ENCODE results near the gene CCPG1.

CCPG1 gene

DNA sequence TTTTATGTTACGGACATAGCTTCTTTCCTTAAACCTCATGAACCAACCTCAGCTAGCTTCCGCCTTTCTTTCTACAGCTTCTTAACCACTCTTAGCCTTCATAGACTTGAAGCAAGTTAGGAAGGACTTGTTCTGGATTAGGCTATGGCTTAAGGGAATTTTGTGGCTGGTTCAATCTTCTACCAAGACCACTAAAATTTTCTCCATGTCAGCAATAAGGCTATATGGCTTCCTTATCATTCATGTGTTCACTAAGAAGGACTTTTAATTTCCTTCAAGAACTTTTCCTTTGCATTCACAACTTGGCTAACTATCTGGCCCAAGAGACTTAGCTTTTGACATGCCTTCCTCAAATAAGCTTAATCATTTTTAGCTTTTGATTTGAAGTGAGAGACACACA, 24.5 kb downstream of the CCPG1 start:
- DNase-seq = no peak

DNA sequence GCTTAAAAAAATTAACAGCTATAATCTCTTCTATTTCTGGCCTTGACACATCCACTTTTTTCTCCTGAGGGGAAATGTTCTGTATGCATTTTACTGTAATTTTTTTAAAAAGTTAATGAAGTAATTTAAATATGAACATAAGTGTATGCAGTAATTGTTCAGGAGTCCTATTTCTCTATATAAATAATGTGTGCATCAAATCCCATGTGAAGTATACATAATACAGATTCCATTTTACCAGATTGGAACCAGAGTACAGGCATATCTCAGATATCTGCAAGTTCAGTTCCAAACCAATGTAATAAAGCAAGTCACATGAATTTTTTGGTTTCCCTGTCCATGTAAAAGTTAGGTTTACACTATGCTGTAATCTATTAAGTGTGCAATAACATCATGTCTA, 26.6 kb downstream of the CCPG1 start:
- DNase-seq = no peak

DNA sequence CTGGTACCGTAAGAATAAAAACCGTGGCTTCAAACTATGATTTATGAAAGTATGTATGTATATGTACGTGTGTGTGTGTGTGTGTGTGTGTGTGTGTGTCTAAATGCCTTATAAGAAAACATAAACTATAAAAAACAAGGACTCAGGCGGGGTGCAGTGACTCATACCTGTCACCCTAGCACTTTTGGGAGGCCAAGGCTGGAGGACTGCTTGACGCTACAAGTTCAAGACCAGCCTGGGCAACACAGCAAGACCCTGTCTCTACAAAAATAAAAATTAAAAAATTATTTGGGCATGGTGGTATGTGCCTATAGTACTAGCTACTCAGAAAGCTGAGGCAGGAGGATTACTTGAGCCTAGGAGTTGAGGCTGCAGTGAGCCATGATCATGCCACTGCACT, 29.1 kb downstream of the CCPG1 start:
- no peak for DNase-seq

DNA sequence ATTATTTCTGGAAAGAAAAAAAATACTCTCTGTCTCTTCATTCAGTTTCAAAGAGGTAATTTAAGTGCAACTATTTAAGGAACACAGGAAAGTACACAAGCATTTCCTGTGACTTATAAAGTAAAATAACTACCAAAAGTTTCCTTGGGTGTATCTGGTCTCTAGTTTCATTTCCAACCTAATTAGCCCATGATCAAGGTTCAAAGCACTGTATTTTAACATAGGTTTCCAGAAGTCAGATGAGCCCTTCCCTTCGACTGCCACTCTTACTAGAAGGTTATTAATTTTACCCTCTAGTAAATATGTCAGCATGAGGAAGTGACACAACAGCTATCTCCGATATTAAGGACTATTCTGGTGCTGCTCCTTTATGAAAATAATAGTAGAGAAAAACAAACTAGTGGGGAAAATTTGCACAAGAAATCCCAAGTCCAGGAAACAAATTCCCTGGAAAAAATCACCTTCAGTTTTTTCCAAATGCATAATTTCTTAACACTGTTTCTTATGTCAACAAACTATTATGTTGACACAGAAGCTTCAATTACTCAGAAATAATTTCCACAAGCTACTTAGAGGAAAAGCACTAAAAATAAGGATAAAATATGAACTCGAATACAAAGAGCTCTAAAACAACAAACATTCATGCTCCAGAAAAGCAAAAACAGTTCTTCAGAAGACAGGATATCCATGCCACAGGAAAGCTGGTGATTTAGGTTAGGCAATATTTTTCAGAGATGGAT, 35.3 kb downstream of the CCPG1 start:
- no peak for DNase-seq

DNA sequence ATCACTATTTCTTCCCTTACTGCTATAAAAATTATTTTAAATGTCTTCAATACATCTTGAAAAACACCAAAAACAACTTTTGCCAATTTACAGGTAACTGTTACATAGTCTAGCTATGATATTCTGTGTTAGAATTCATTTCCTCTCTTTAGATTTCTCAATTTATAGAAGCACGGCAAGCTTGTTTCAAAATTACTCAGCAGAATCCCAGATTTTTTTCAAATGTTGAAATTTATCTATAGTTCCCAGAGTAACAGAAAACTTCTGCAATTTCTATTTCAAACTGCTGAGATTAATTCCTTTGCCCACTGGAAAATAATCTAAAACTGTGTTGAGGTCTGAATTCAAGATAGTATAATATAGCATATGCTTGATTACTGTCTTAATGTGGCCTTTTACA, 41.2 kb downstream of the CCPG1 start:
- DNase-seq = no peak

DNA sequence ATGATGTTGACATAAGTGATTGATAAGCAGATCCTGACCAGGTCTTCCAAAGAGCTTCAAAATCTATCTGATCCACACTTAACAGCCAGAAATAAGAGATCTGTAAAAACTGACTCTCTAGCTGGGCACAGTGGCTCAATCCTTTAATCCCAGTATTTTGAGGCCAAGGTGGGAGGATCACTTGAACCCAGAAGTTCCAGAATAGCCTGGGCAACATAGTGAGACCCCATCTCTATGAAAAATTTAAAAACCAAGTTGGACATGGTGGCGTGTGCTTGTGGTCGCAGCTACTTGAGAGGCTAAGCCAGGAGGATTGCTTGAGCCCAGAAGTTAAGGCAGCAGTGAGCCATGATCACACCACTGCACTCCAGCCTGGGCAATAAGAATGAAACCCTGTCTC, 45.5 kb downstream of the CCPG1 start:
- DNase-seq = no peak

DNA sequence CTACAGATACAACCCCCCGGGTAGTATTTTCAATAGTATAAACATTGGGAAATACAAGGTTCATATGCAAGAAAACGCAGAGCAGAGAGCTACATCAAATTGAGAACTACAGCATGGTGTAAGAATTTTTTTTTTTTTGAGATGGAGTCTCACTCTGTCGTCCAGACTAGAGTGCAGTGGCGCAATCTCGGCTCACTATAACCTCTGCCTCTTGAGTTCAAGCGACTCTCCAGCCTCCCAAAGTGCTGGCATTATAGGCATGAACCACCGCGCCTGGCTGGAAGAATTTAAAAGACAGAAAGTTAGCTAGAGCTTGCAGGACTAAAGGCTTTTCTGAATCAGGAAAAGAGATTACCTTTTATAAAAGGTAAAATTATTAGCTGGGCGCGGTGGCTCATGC, 47.1 kb downstream of the CCPG1 start:
- no peak for DNase-seq

DNA sequence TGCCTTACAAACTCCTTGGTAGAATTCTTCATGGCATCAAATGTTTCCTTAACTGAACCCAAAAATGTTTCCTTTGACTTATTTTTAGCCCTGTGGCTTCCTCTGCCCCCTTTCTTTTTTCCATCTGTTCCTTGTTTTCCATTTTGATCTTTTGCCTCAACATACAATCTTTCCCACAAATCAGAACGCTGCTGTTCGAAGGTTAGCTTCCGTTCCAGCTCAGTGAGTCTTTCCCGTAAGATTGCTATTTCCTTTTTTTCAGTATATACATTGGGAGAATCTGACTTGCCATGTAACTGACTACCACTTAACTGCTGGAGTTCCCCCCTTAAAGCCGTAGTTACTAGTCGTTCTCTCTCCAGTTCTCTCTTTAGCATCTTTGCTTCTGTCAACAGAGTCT, 47.9 kb downstream of the CCPG1 start:
- no peak for DNase-seq

DNA sequence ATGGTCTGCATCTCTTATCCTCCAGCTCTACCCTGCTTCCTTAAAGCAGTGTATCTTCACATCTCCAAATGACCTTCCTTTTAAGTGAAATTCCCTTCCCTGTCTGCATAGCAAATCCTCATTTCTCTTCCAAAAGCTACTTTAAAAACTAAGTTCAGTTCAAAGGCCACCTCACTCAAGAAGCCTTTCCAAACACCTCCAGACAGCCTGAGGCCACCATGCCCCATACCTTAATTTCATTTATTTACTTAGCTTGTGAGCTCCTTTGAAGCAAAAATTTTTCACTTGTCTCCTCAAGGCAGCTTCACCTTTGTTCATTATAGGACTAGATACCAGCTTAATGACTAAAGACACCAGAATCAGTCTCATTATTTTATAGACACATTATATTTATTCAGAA, 49.7 kb downstream of the CCPG1 start:
- no peak for DNase-seq

DNA sequence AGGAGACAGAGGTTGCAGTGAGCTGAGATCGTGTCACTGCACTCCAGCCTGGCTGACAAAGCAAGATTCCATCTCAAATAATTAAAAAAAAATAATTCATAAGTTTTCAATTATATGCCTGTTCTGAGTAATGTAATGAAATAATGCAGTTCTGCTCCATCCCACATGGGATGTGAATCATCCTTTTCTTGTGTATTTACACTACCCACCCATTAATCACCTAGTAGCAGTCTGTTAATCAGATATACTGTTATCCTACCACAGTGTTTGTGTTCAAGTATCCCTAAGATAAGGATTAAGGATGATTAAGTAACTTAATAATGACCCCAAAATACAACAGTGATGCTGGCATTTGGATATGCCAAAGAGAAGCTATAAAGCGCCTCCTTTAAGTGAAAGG, 50.4 kb downstream of the CCPG1 start:
- no peak for DNase-seq

DNA sequence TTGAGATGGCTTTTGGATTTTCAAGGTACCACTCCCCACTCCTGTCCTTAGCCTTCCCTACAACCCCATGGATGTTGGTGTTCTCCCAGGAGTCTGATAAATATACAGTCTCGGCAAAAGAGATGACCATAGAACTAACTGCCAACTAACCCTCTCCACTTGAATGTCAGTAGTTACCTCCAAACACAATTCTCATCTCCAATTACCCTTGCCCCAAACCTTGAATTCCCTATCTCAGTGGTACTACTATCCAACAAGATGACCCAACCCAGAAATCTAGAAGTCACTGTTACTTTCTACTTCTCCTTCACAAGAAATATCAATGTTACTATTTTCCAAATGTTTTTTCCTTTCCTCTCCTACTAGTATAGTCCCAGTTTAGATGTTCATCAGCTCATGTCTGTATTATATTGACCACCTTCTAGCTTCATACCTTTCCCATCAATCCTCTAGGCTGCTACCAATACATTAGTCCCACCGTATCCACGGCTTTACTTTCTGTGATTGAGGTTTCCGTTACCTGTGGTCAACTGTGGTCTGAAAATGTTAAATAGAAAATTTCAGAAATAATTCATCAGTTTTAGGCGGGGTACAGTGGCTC, 51.1 kb downstream of the CCPG1 start:
- no peak for DNase-seq

DNA sequence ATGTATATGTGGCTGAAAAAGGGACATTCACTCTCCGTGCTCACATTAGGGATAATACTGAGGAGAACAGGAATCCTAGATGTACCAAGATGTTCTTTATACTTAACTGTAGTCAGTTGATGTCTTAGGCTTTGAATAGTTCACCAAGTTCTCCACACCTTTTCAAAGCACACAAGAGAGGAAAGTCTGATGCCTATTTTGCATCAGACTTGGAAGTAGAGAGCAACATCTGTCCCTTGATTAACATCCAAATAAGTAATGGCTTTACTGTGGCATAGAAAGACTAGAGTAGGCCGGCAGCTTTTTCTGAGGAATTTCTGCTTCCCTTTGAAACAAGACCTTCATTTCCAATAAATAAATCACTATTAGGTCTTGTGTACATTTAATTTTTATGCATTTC, 55.1 kb downstream of the CCPG1 start:
- no peak for DNase-seq

DNA sequence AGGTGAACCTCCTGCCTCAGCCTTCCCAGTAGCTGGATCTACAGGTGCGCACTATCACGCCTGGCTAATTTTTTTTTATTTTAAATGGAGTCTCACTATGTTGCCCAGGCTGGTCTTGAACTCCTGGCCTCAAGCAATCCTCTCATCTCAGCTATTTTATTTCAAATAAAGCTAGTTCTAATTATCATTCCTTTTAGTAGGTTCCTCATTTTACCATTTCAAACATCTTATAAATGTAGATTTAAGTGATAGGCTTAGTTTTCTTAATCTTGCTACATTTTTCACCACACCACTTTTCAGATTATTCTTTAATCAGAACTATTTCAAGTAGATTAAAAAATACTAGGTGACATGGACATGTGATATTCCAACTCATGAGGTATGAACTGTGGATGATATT, 58.9 kb downstream of the CCPG1 start:
- DNase-seq = no peak

DNA sequence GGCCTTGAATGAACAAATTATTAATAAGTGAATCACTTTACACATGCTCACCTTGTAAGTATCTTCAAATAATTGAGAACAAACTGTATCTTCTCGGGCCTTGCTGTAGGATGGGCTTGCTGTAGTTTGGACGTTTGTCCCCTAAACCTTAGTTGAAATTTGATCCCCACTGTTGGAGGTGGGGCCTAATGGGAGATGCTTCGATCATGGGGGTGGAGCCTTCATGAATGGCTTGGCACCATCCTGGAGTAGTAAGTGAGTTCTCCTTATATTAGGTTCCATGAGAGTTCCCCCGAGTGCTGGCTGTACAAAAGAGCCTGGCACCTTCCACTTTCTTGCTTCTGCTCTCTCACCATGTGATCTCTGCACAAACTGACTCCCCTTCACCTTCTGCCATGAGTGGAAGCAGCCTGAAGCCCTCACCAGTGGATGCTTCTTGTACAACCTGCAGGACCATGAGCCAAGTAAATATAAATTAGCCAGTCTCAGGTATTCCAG, 59.8 kb downstream of the CCPG1 start:
- no peak for DNase-seq

DNA sequence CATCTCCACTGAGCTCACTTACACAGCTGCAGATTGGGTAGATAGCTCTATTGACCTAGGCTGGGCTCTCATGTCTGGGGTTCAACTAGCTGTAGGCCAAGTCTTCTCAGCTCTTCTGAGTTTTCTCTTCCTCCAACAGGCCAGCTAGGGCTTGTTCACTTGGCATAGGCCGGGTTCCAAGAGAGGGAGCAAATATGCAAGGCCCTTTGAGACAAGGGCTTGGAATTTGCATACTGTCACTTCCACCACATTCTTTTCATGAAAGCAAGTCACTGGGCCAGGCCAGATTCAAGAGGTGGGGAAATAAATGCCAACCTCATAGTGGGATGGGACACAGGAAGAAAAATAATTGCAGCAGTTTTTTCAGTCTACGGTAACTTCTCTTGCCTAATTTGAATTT, 64.0 kb downstream of the CCPG1 start:
- DNase-seq = no peak

DNA sequence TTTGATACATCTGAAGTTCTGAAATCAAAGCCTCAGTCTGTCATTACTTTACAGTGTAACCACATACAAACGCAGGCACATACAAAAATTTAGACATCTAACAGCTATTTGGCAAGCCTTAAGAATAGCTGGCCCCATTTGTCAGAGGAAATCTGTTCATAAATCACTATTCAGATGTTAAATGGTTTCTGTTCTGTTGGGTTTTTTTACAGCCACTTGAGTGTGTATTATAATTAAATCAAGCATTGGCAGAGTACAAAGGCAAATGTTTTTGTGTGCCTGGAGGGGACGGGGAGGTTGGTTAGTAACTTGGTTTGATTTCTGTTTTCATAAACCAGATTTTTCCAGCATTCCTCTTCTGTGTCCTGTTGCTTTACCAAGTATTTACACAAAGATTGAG, 65.0 kb downstream of the CCPG1 start:
- DNase-seq = no peak

DNA sequence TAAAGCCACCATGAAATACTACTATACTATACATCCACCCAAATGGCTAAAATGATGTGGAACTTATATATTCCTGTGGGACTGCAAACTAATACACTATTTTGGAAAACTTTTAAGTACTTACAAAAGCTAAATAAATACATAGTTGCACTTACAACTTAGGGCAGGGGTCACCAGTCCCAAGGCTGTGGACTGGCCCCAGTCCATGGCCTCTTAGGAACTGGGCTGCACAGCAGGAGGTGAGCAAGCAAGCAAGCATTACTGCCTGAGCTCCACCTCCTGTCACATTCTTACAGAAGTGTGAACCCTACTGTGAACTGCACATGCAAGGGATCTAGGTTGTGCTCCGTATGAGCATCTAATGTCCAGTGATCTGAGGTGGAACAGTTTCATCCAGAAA, 71.0 kb downstream of the CCPG1 start:
- DNase-seq = no peak

DNA sequence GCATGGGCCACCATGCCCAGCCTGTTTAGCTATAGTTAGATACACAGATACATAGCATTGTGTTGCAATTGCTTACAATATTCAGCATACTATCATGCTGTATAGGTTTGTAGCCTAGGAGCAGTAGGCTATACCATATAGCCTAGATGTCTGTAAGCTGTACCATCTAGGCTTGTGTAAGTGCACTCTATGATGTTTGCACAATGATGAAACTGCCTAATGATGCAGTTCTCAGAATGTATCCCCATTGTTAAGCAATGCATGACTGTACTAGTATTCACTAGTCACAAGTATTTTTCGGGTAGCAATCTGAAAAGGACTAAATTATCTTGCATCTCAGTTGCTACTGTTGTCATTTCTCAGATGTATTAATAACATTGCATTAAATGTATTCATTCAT, 73.2 kb downstream of the CCPG1 start:
- DNase-seq = no peak

DNA sequence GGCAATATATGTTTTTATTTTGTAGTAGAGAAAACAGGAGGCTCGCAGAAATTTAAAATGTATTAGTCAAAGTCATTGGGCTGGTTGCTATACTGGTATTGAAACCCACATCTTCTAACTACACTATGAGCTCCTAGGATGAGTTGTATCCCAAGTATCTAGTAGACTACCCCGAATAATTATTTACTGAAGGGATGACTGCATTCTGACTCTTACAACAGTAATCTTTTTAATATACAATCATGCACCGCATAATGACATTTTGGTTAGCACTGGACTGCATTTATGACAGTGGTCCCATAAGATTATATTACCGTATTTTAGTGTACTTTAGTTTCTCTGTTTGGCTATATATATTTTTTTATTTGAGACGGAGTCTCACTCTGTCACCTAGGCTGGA, 73.8 kb downstream of the CCPG1 start:
- no peak for DNase-seq

DNA sequence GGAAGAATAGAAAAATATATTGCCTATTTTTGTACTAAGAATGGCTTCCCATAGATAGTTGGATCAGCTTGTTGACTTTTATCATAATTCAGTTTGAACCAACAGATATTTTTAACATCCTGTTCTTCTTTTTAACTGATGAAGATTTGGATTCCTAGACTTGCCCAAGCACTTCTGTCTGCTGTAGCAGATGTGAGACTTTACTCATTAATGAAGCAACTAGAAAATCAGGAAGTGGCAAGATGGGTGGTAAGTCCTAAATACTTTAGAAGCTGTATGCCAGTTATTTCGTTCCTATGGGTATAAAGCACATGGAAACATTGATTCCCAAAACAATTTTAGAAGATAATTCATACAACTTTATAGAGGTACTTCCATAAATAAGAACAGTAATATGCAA, 80.8 kb downstream of the CCPG1 start:
- DNase-seq = no peak

DNA sequence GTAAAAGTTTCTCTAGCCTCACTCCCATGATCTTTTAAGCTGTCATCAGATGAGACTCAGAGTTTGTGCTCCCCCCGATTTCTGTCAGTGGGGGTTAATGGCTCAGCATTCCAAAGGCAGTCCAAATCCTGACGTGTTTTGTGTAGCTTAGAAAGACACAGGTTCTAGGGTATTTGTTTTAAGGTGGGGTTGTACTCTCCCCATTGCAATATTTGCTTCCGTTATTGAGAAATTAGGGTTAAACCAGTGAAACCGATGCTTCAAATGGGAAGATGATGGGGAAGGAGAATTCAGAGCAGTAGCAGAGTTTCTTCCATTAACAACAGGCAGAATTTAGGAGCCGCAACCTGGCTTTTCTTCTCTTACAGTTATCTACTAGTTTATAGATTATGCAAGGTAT, 85.7 kb downstream of the CCPG1 start:
- no peak for DNase-seq

DNA sequence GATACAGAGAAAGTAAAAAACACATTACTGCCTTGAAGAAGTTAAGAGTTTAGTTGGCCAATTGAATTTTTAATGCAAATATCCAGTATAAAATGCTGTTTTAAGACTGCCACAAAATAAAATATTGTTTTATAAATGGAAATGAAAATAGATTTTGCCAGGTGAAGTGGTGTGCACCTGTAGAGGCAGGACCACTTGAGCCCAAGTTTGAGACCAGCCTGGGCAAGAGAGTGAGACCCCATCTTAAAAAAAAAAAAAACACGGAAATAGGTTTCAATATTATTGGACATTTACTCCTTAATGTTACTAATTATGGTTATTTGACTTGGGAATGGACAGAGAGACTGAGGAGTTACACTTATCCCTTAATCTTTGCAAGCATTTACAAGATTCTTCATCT, 87.2 kb downstream of the CCPG1 start:
- DNase-seq = no peak

DNA sequence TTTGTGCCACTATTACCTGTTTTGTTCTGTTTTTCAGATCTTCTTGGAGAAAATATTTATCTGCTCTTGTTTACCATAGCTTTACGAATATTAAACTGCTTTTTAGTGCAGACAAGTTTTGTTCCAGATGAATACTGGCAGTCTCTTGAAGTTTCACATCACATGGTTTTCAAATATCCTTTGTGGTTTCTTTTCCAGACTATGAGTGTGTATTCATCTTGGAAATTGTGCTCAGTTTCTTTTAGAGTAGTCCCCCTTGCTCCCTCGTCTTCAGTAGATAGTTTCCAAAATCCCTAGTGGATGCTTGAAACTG, 88.0 kb downstream of the CCPG1 start:
- DNase-seq = no peak

DNA sequence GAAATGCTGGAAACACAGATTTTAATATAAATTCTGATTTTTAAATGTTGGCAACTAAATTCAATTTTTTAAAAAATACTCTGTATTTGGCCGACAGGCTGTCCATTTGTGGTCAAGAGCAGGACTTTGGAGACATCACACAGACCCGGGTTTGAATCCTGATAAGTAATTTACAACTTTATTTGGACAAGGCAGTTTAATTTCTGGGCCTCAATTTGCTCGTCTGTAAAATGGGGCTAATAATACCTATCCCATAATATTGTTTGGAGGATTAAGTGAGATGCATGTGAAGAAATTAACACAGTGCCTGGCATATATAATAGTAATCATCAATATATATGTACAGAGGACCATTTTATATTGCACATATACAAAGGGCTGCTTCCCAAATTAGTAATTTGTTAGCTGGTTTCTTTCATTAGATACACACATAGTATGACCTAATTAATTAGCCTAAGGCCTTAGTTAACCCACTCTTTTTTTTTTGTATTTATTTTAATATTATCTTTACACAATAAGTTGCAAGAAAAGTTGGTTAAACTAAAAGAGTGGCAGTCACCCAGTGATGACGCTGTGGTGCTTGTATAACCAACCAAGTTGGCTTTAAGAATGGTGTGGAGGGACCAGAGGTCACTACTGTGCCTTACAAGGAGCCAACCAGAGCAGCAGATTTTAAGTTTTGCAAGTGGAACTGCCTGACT, 88.5 kb downstream of the CCPG1 start:
- no peak for DNase-seq
